HFF-Myc (cell line): ENCODE measurements around the gene STARD7.
"Not testable (repeated sequence)": the region's sequence is repeated elsewhere in the genome, so short reads cannot be mapped to it uniquely, and the experiment has no call there.

ENCODE experiments used
- DNase-seq: peaks from one replicate; pipeline ENCODE4 v3.0.0-alpha.2; 2011; ENCODE audit warnings: low read depth; ENCODE audit errors: extremely low read depth
- H3K4me3 ChIP-seq: replicated peaks from 2 replicates; pipeline ENCODE4 v1.5.1; 2011; ENCODE audit warnings: low read depth, mild to moderate bottlenecking, control low read depth, low read length
- TF ChIP-seq, protein P1 (sequence below): IDR thresholded peaks from 2 replicates; pipeline ENCODE4 v1.5.1; 2012; ENCODE audit warnings: mild to moderate bottlenecking, low read depth, low read length, control low read depth; ENCODE audit errors: missing control alignments

The STARD7 gene, protein sequence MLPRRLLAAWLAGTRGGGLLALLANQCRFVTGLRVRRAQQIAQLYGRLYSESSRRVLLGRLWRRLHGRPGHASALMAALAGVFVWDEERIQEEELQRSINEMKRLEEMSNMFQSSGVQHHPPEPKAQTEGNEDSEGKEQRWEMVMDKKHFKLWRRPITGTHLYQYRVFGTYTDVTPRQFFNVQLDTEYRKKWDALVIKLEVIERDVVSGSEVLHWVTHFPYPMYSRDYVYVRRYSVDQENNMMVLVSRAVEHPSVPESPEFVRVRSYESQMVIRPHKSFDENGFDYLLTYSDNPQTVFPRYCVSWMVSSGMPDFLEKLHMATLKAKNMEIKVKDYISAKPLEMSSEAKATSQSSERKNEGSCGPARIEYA

DNA sequence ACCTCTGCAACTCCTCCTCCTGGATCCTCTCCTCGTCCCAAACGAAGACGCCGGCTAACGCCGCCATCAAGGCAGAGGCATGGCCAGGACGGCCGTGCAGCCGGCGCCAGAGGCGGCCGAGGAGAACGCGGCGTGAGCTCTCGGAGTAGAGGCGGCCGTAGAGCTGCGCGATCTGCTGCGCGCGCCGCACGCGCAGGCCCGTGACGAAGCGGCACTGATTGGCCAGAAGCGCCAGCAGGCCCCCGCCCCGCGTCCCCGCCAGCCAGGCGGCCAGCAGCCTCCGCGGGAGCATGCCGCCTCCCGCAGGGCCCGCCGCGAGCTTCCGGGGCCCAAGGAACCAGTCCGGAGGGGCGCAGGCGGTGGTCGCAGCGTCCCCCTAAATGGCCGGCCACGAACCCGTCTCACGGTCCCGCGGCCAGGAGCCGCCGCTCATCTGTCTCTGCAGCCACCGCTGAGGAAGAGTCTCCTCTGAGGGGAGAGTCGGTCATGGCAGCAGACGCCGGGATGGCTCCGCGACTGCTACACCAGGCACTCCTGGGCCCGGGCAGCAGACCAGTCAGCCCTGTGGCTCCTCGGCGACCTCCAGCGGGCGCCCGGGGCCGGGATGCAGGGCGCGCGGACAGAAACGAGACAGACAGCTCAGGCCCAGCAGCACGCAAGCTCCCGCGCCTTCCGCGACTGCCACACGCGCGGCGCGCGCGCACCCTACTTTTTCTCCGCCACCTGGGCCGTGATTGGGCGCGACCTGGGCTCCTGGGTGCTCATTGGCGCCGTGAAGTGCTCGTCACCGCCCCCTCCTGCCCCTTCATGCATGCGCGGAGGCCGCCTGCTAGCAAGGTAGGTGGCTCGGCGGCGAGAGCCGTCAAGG is at the start of gene STARD7:
TSS of gene STARD7 (minus strand) at position 685 of the 868 bp plus-strand sequence. CDS start at position 292, 393 bp downstream.
- peak within 1 kb of the TSS; percentile 92 for H3K4me3 ChIP-seq
- DNase-seq, result peak; percentile 93
- TF ChIP-seq, protein P1, sequence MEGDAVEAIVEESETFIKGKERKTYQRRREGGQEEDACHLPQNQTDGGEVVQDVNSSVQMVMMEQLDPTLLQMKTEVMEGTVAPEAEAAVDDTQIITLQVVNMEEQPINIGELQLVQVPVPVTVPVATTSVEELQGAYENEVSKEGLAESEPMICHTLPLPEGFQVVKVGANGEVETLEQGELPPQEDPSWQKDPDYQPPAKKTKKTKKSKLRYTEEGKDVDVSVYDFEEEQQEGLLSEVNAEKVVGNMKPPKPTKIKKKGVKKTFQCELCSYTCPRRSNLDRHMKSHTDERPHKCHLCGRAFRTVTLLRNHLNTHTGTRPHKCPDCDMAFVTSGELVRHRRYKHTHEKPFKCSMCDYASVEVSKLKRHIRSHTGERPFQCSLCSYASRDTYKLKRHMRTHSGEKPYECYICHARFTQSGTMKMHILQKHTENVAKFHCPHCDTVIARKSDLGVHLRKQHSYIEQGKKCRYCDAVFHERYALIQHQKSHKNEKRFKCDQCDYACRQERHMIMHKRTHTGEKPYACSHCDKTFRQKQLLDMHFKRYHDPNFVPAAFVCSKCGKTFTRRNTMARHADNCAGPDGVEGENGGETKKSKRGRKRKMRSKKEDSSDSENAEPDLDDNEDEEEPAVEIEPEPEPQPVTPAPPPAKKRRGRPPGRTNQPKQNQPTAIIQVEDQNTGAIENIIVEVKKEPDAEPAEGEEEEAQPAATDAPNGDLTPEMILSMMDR, result no peak

DNA sequence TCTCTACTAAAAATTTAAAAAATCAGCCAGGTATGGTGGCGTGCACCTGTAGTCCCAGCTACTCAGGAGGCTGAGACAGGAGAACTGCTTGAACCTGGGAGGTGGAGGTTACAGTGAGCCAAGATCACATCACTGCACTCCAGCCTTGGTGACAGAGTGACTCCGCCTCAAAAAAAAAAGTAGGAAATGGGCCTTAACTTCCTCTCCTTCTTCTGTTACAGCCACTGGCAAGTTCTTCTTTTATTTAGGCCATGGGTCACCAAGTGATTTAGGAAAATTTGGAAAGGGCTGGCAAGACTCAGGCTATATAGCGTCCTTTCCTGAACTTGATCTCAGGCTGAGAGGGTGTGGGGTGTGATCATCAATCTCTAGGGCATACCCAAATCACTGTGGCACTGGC is 49.1 kb upstream of the STARD7 start:
- not testable (repeated sequence) for H3K4me3 ChIP-seq, DNase-seq

DNA sequence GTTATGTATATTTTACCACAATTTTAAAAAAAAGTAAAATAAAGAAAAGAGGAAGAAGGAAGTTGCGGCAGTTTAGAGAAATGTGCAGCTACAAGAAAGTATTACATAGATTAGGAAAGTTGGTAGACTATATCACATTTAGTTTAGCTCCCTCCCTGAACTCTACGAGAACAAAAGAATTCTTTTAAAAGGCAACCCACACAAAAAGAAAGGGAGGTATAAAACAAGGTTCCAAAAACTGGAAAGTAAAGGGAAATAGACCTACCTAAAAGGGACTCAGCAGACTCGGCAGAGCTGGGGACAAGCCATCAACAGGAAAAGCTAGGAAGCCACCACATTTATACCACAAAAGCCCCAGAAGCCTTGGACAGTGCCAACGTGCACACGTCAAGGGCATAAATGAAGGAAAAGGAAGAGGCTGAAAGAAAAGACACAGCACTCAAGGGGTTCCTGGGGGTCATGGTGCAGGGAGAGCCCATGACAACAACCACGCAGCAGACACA is 48.0 kb upstream of the STARD7 start:
- no peak for DNase-seq
- no peak overlapping the region for H3K4me3 ChIP-seq
- TF ChIP-seq, protein P1, result no peak

DNA sequence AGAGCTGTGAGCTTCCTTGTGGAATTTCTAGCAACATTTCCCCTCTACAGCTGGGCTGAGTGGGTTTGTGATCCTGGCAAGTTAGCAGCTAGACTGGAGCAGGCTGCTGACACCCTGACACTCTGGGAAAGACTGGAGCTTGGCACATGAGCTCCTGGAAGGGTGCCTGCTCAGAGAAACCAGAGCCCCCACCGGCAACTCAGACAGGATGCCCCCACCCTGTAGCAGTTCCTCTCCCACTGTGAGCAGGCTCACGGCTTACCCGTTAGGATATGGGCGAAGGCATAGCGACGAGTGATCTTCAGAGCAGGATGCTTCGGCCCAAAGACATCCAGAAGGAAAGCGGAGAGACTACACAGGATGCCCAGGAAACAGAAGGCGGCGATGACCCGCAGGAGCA is 45.9 kb upstream of the STARD7 start:
- no peak overlapping the region for H3K4me3 ChIP-seq
- TF ChIP-seq, protein P1, result no peak
- DNase-seq, result no peak

DNA sequence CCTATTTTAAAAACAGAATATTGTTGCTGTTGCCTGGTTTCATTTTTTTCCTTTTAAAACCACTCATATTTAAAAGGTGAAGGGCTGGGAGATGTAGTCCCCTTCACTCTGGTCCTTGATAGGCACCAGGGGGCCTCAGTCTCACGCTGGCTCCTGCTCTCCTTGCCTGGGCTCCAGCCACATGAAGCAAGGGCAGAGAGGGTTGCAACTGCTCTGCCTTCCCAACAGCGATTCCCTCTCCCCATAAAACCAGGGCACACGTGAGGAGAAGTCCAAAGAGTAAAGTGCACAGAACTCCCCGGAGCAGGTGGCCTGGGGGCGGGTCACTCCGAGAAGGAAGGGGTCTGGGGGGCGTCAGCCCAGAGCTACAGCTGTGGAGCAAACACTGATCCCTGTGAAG is 44.4 kb upstream of the STARD7 start:
- TF ChIP-seq, protein P1, result no peak
- no peak overlapping the region for H3K4me3 ChIP-seq
- no peak for DNase-seq

DNA sequence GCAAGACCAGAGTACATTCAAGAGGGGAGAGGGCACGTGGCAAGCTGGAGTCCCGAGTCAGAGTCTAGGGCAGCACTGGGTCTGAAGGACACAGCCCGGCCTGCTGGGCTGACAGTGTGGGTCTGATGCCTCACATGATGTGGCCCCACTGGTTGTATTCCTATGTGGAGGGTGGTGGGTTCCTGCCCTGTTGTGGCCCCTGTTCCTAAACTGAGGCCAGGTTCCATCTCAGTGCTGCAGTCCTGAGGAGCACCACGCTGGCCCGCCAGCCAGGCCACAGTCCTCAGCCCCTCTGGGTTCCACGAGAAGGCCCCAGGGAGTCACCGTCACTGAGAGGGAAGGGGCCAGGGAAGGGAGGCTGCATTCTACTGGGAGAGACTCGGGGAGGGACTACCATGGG is 43.9 kb upstream of the STARD7 start:
- DNase-seq, result no peak
- TF ChIP-seq, protein P1, result no peak

DNA sequence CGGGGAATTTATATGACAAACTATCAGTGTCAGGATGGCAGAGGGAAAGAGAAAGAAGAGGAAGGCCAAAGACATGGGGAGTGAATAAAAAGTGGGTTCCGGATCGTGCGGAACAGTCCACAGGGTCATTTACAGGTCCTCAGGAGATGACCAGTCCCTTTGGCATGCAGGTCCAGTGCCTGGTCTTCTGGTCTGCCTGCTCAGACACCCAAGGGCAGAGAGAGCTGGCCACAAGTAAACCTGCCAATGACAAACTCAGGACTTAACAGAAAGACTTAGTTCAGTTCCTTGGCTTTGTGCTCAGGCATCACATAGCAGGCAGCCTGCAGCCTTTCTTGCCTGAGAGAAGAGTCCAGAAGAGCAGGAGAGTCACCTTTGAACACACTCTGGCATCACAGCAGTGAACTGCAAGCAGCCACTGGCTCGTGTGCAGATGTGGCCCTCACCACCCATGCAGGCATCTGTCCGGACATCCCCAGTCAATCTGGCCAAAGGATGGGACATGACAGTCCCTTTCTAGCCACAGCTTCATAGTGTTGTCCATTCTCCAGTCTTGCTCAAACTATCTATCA is 43.2 kb upstream of the STARD7 start:
- no peak overlapping the region for H3K4me3 ChIP-seq
- DNase-seq, result peak; percentile 75
- TF ChIP-seq, protein P1, result no peak

More for the DNA sequence above, 43.9 kb upstream of the STARD7 start:
- no peak overlapping the region for H3K4me3 ChIP-seq
